OCI-LY7 (cell line): Measurements from ENCODE around the gene BCAR3. TPM values are rescaled to one million over a fixed set of nuclear protein-coding genes. Genes with fewer than 3 reads are reported as not detected.
"Not testable (repeated sequence)": the region's sequence is repeated elsewhere in the genome, so short reads cannot be mapped to it uniquely, and the experiment has no call there.

Experiments
- BruUV-seq: library from RNA; stranded (reverse); fragments of 400-500 nt; replicated peaks from 2 replicates; lab custom pipeline; 2021; lab: Mats Ljungman, UMichigan
- CTCF ChIA-PET: fragments of 300-600 bp; sonication (Branson Sonifier 250); formaldehyde crosslinking; loops from one replicate; lab custom pipeline; 2022; ENCODE audit warnings: antibody characterized with exemption; ENCODE audit not compliant: unreplicated experiment; lab: Charles Lee
- POLR2A ChIA-PET: fragments of 300-600 bp; sonication (Branson Sonifier 250); formaldehyde crosslinking; loops from one replicate; lab custom pipeline; 2022; ENCODE audit warnings: antibody characterized with exemption; lab: Charles Lee
- DNase-seq: peaks from one replicate; pipeline ENCODE4 v3.0.0-alpha.2; 2015; ENCODE audit warnings: low spot score
- H2AFZ ChIP-seq: fragments of 200-600 bp; sonication (generic), shearing (Covaris generic); 2 replicates; pipeline ENCODE4 v1.6.1; 2014; ENCODE audit warnings: mild to moderate bottlenecking, antibody characterized with exemption, low read length, moderate library complexity
- H3K27ac ChIP-seq: fragments of 200-600 bp; sonication (generic); 2 replicates; pipeline ENCODE4 v1.5.1; 2014; ENCODE audit warnings: mixed run types, low read depth, mild to moderate bottlenecking, moderate library complexity, low read length, inconsistent platforms; ENCODE audit not compliant: poor library complexity, severe bottlenecking
- H3K36me3 ChIP-seq: fragments of 200-600 bp; sonication (generic); 2 replicates; pipeline ENCODE4 v1.6.1; 2014; ENCODE audit warnings: mild to moderate bottlenecking, antibody characterized with exemption, low read length, moderate library complexity, mixed read lengths; ENCODE audit not compliant: insufficient read depth
- H3K4me1 ChIP-seq: fragments of 200-600 bp; sonication (generic); 2 replicates; pipeline ENCODE4 v1.5.1; 2014; ENCODE audit warnings: mild to moderate bottlenecking, low read length; ENCODE audit not compliant: insufficient read depth, poor library complexity, severe bottlenecking
- H3K4me2 ChIP-seq: fragments of 200-600 bp; sonication (generic); 2 replicates; pipeline ENCODE4 v1.6.1; 2014; ENCODE audit warnings: mild to moderate bottlenecking, low read length
- H3K4me3 ChIP-seq: fragments of 200-600 bp; sonication (generic); 2 replicates; pipeline ENCODE4 v1.5.1; 2014; ENCODE audit warnings: mild to moderate bottlenecking, low read depth, low read length; ENCODE audit not compliant: poor library complexity, severe bottlenecking
- H3K79me2 ChIP-seq: fragments of 200-600 bp; sonication (generic); 2 replicates; pipeline ENCODE4 v1.6.1; 2016; ENCODE audit warnings: low read depth, mild to moderate bottlenecking, low read length, moderate library complexity, mixed read lengths; ENCODE audit not compliant: insufficient read depth
- H3K9me2 ChIP-seq: fragments of 200-600 bp; sonication (generic); 2 replicates; pipeline ENCODE4 v1.6.1; 2016; ENCODE audit warnings: mild to moderate bottlenecking, low read length, mixed read lengths; ENCODE audit not compliant: insufficient read depth
- H3K9me3 ChIP-seq: fragments of 200-600 bp; sonication (generic); 2 replicates; pipeline ENCODE4 v1.6.1; 2014; ENCODE audit warnings: mild to moderate bottlenecking, mixed run types, low read length, mixed read lengths
- H4K20me1 ChIP-seq: fragments of 200-600 bp; sonication (generic); 2 replicates; pipeline ENCODE4 v1.6.1; 2014; ENCODE audit warnings: mild to moderate bottlenecking, antibody characterized with exemption, low read length, moderate library complexity, mixed read lengths; ENCODE audit not compliant: insufficient read depth
- EZH2phosphoT487 ChIP-seq: fragments of 200-600 bp; sonication (generic); IDR thresholded peaks from 2 replicates; pipeline ENCODE4 v1.6.1; 2018; ENCODE audit warnings: low read depth, borderline replicate concordance, mild to moderate bottlenecking, mixed run types, antibody characterized with exemption, low read length, moderate library complexity, mixed read lengths
- intact Hi-C: fragments of 100-400 bp; cut with micrococcal nuclease; formaldehyde crosslinking; loops from one replicate; pipeline ENCODE4 v1.10.0; 2022; ENCODE audit not compliant: unreplicated experiment
- total RNA-seq, 2 experiments: library from RNA; depleted of rRNA in 1 of 2; stranded (reverse); fragments of >200 nt in 1 of 2; shearing (Covaris generic) in 1 of 2; gene quantifications; 2 replicates each; pipeline ENCODE4 v1.2.3, GENCODE V29; 2014 to 2022
- TF ChIP-seq, protein P1 (sequence below): fragments of 200-600 bp; sonication (generic); conservative IDR thresholded peaks from 2 replicates; pipeline ENCODE4 v1.5.1; 2014; ENCODE audit warnings: mild to moderate bottlenecking, antibody characterized with exemption, low read length, moderate library complexity, mixed read lengths

Gene BCAR3
- total RNA-seq, 2 experiments from 2014 or later, result 16.3 to 24.2 TPM

GRCh38 chr1:93675271-93675670 is 6.4 kb downstream of the BCAR3 start:
- CTCF ChIA-PET, result interaction anchor here (1.0 kb wide), 1 partner anchor 34 kb away, joined by 3 read pairs; no protein-coding TSS in a partner anchor
- BruUV-seq, result no TSS peak

DNA sequence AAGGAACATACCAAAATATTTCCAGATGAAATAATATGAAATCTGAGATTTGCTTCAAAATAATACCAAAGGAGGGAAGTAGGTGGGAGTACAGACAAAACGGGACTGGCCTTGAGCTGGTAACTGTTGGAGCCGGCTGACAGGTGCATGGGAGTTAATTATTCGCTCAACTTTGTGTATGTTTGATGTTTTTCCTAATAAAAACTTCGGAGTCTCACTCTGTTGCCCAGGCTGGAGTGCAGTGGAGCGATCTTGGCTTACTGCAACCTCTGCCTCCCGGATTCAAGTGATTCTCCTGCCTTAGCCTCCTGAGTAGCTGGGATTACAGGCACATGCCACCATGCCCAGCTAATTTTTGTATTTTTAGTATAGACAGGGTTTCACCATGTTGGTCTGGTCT is 7.6 kb downstream of the BCAR3 start:
- H3K9me3 ChIP-seq, H3K27ac ChIP-seq, BruUV-seq, H3K4me3 ChIP-seq, H3K9me2 ChIP-seq, intact Hi-C loops, H4K20me1 ChIP-seq, H3K4me2 ChIP-seq, H2AFZ ChIP-seq, H3K4me1 ChIP-seq, DNase-seq: not testable (repeated sequence)
- H3K36me3 ChIP-seq, result peaks cover 72% of the 10 kb centered on the region
- ChIA-PET POLR2A (interaction anchor here (1.2 kb wide), 1 partner anchor 14 kb away, joined by 4 read pairs; no protein-coding TSS in a partner anchor), CTCF (interaction anchor here (1.0 kb wide), 1 partner anchor 35 kb away, joined by 3 read pairs; no protein-coding TSS in a partner anchor)
- H3K79me2 ChIP-seq, result peaks cover 38% of the 10 kb centered on the region

More at GRCh38 chr1:93675271-93675670, 6.4 kb downstream of the BCAR3 start:
- DNase-seq, result no peak
- H2AFZ ChIP-seq, result no peak overlapping the region
- H3K27ac ChIP-seq, result no peak overlapping the region
- intact Hi-C loops, result no loop called here
- H3K79me2 ChIP-seq, result peaks cover 50% of the 10 kb centered on the region
- no peaks in the 10 kb centered on the region for H3K9me2 ChIP-seq
- H3K9me3 ChIP-seq, result no peaks in the 10 kb centered on the region
- no peaks in the 10 kb centered on the region for H4K20me1 ChIP-seq
- H3K4me3 ChIP-seq, result no peak overlapping the region
- POLR2A ChIA-PET, result interaction anchor here (0.6 to 1.1 kb wide), 7 partner anchors 10 to 364 kb away, joined by 3 to 8 read pairs (median 3); no protein-coding TSS in a partner anchor
- no peak overlapping the region for H3K4me2 ChIP-seq
- H3K4me1 ChIP-seq, result peaks cover 13% of the 10 kb centered on the region
- H3K36me3 ChIP-seq, result peaks cover 68% of the 10 kb centered on the region
- no peak for TF ChIP-seq EZH2phosphoT487

DNA sequence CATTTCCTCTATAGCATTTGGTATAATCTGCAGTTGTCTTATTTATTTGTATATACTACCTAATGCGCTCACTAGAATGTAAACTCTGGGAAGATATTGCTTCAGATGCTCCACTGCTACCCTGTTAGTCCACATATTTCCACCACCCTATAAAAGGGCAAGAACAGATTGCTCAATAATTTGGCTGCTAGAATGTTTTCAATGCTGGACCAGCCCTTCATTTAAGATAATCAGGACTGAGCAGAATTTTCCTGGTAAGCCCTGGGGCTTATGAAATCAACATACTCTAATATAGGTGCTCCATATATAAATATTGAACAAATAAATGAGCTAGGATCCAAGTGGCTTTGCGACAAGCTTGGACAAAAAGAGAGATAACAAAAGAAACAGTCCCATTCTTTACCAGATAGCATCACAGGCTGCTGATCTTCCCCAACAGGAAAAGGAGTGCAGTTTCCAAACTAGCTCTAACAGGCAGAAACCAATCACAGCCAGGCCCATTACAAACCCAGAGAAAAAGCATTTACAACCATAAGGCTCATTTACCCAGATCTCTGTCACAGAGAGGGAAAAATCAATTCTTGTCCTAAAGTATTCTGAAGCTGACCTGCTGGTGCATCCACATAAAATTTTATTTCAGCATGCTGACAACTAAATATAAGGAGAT is 8.3 kb downstream of the BCAR3 start:
- POLR2A ChIA-PET, result interaction anchor here (0.6 to 3.9 kb wide), 8 partner anchors 9 to 78 kb away, joined by 3 to 22 read pairs (median 3); partner anchors contain the start of gene BCAR3
- intact Hi-C loops, result no loop called here
- no peak for TF ChIP-seq EZH2phosphoT487
- TF ChIP-seq, protein P1, sequence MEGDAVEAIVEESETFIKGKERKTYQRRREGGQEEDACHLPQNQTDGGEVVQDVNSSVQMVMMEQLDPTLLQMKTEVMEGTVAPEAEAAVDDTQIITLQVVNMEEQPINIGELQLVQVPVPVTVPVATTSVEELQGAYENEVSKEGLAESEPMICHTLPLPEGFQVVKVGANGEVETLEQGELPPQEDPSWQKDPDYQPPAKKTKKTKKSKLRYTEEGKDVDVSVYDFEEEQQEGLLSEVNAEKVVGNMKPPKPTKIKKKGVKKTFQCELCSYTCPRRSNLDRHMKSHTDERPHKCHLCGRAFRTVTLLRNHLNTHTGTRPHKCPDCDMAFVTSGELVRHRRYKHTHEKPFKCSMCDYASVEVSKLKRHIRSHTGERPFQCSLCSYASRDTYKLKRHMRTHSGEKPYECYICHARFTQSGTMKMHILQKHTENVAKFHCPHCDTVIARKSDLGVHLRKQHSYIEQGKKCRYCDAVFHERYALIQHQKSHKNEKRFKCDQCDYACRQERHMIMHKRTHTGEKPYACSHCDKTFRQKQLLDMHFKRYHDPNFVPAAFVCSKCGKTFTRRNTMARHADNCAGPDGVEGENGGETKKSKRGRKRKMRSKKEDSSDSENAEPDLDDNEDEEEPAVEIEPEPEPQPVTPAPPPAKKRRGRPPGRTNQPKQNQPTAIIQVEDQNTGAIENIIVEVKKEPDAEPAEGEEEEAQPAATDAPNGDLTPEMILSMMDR, result no peak
- no peaks in the 10 kb centered on the region for H3K4me1 ChIP-seq
- no peak for DNase-seq
- H3K9me2 ChIP-seq, result no peaks in the 10 kb centered on the region
- H3K4me2 ChIP-seq, result no peak overlapping the region
- peaks cover 31% of the 10 kb centered on the region for H3K79me2 ChIP-seq
- CTCF ChIA-PET, result no interaction called here
- no peaks in the 10 kb centered on the region for H4K20me1 ChIP-seq
- no peak overlapping the region for H2AFZ ChIP-seq
- no peak overlapping the region for H3K27ac ChIP-seq
- no TSS peak for BruUV-seq
- H3K9me3 ChIP-seq, result no peaks in the 10 kb centered on the region
- no peak overlapping the region for H3K4me3 ChIP-seq
- H3K36me3 ChIP-seq, result peaks cover 71% of the 10 kb centered on the region
